Neuron (in vitro differentiated cells): Measurements from ENCODE around the gene C11orf54.
"Not testable (repeated sequence)": the region's sequence is repeated elsewhere in the genome, so short reads cannot be mapped to it uniquely, and the experiment has no call there.

Source experiments
- H2AFZ ChIP-seq: one replicate; pipeline ENCODE4 v1.6.1; 2013; ENCODE audit warnings: low read depth, mild to moderate bottlenecking, inconsistent platforms, low read length, moderate library complexity
- H3K27me3 ChIP-seq: one replicate; pipeline ENCODE4 v1.6.1; 2013; ENCODE audit warnings: low read length; ENCODE audit not compliant: insufficient read depth
- H3K36me3 ChIP-seq: one replicate; pipeline ENCODE4 v1.6.1; 2013; ENCODE audit warnings: low read length; ENCODE audit not compliant: insufficient read depth
- H3K4me1 ChIP-seq: one replicate; pipeline ENCODE4 v1.6.1; 2013; ENCODE audit warnings: low read length; ENCODE audit not compliant: insufficient read depth
- H3K4me3 ChIP-seq: 2 replicates; pipeline ENCODE4 v1.5.1; 2013; ENCODE audit warnings: mild to moderate bottlenecking, low read length, moderate library complexity
- H3K9me3 ChIP-seq: one replicate; pipeline ENCODE4 v1.6.1; 2013; ENCODE audit warnings: low read length

C11orf54 gene

GRCh38 chr11:93759123-93759522 is 17.7 kb downstream of the C11orf54 start:
- peaks cover 63% of the 10 kb centered on the region for H3K36me3 ChIP-seq

GRCh38 chr11:93761910-93762309 is 20.4 kb downstream of the C11orf54 start:
- Histone ChIP-seq H3K27me3 (no peaks in the 10 kb centered on the region), H2AFZ (no peak overlapping the region), H3K4me1 (no peaks in the 10 kb centered on the region), H3K9me3 (no peaks in the 10 kb centered on the region), H3K4me3 (no peak overlapping the region), H3K36me3 (peaks cover 58% of the 10 kb centered on the region)

More at GRCh38 chr11:93759123-93759522, 17.7 kb downstream of the C11orf54 start:
- not testable (repeated sequence) for H3K27me3 ChIP-seq, H3K4me1 ChIP-seq, H2AFZ ChIP-seq, H3K9me3 ChIP-seq, H3K4me3 ChIP-seq

GRCh38 chr11:93765551-93765950 is 24.1 kb downstream of the C11orf54 start:
- Histone ChIP-seq H3K4me1 (no peaks in the 10 kb centered on the region), H3K9me3 (no peaks in the 10 kb centered on the region), H3K27me3 (no peaks in the 10 kb centered on the region), H3K4me3 (no peak overlapping the region), H2AFZ (no peak overlapping the region), H3K36me3 (peaks cover 36% of the 10 kb centered on the region)

- H2AFZ ChIP-seq: no peak overlapping the region
- no peak overlapping the region for H3K4me3 ChIP-seq
- H3K36me3 ChIP-seq: peaks cover 28% of the 10 kb centered on the region
- no peaks in the 10 kb centered on the region for H3K27me3 ChIP-seq
- no peaks in the 10 kb centered on the region for H3K9me3 ChIP-seq
- H3K4me1 ChIP-seq: no peaks in the 10 kb centered on the region
Observed at GRCh38 chr11:93766504-93766903, 25.0 kb downstream of the C11orf54 start.

GRCh38 chr11:93767018-93767417 is 25.5 kb downstream of the C11orf54 start:
- Histone ChIP-seq H3K9me3 (no peaks in the 10 kb centered on the region), H2AFZ (no peak overlapping the region), H3K4me3 (no peak overlapping the region), H3K36me3 (peaks cover 24% of the 10 kb centered on the region), H3K4me1 (no peaks in the 10 kb centered on the region), H3K27me3 (no peaks in the 10 kb centered on the region)

GRCh38 chr11:93770160-93770559 is 28.7 kb downstream of the C11orf54 start:
- Histone ChIP-seq H3K9me3 (no peaks in the 10 kb centered on the region), H2AFZ (no peak overlapping the region), H3K36me3 (peaks cover 4% of the 10 kb centered on the region), H3K27me3 (no peaks in the 10 kb centered on the region), H3K4me3 (no peak overlapping the region), H3K4me1 (no peaks in the 10 kb centered on the region)

- Histone ChIP-seq H3K36me3 (no peaks in the 10 kb centered on the region), H3K4me3 (no peak overlapping the region)
Observed at GRCh38 chr11:93772123-93772522, 30.7 kb downstream of the C11orf54 start.

GRCh38 chr11:93773045-93773477 is 31.6 kb downstream of the C11orf54 start:
- Histone ChIP-seq H3K4me3 (no peak overlapping the region), H3K4me1 (no peaks in the 10 kb centered on the region), H2AFZ (no peak overlapping the region), H3K36me3 (no peaks in the 10 kb centered on the region), H3K27me3 (no peaks in the 10 kb centered on the region), H3K9me3 (no peaks in the 10 kb centered on the region)

More at GRCh38 chr11:93772123-93772522, 30.7 kb downstream of the C11orf54 start:
- Histone ChIP-seq H3K27me3 (no peaks in the 10 kb centered on the region), H2AFZ (no peak overlapping the region), H3K4me1 (no peaks in the 10 kb centered on the region), H3K9me3 (no peaks in the 10 kb centered on the region)

GRCh38 chr11:93773601-93774200 is 32.2 kb downstream of the C11orf54 start:
- Histone ChIP-seq H3K9me3 (no peaks in the 10 kb centered on the region), H2AFZ (no peak overlapping the region), H3K36me3 (no peaks in the 10 kb centered on the region), H3K4me3 (no peak overlapping the region), H3K4me1 (no peaks in the 10 kb centered on the region), H3K27me3 (no peaks in the 10 kb centered on the region)

GRCh38 chr11:93774560-93774959 is 33.1 kb downstream of the C11orf54 start:
- H3K27me3 ChIP-seq, H3K4me3 ChIP-seq, H3K9me3 ChIP-seq, H3K36me3 ChIP-seq, H3K4me1 ChIP-seq, H2AFZ ChIP-seq: not testable (repeated sequence)

- H3K4me3 ChIP-seq: no peak overlapping the region
- H2AFZ ChIP-seq: no peak overlapping the region
- H3K27me3 ChIP-seq: no peaks in the 10 kb centered on the region
- no peaks in the 10 kb centered on the region for H3K4me1 ChIP-seq
- no peaks in the 10 kb centered on the region for H3K36me3 ChIP-seq
- no peaks in the 10 kb centered on the region for H3K9me3 ChIP-seq
Observed at GRCh38 chr11:93775289-93775688, 33.8 kb downstream of the C11orf54 start.

- peaks cover 17% of the 10 kb centered on the region for H3K36me3 ChIP-seq
- H2AFZ ChIP-seq: peak overlapping the region; percentile 35
- H3K27me3 ChIP-seq: no peaks in the 10 kb centered on the region
- H3K4me3 ChIP-seq: peak overlapping the region; percentile 94
- H3K9me3 ChIP-seq: no peaks in the 10 kb centered on the region
- peaks cover 17% of the 10 kb centered on the region for H3K4me1 ChIP-seq
Observed at GRCh38 chr11:93783362-93783761, 41.9 kb downstream of the C11orf54 start.

- H3K4me3 ChIP-seq: peak overlapping the region; percentile 94
- peaks cover 20% of the 10 kb centered on the region for H3K36me3 ChIP-seq
Observed at GRCh38 chr11:93783765-93784144, 42.3 kb downstream of the C11orf54 start.

More at GRCh38 chr11:93783765-93784144, 42.3 kb downstream of the C11orf54 start:
- peaks cover 17% of the 10 kb centered on the region for H3K4me1 ChIP-seq
- no peaks in the 10 kb centered on the region for H3K9me3 ChIP-seq
- H2AFZ ChIP-seq: peak overlapping the region; percentile 35
- no peaks in the 10 kb centered on the region for H3K27me3 ChIP-seq
